ENCODE data around the gene KLHL22.
"Not testable (repeated sequence)": the region's sequence is repeated elsewhere in the genome, so short reads cannot be mapped to it uniquely, and the experiment has no call there.

The KLHL22 gene

DNA sequence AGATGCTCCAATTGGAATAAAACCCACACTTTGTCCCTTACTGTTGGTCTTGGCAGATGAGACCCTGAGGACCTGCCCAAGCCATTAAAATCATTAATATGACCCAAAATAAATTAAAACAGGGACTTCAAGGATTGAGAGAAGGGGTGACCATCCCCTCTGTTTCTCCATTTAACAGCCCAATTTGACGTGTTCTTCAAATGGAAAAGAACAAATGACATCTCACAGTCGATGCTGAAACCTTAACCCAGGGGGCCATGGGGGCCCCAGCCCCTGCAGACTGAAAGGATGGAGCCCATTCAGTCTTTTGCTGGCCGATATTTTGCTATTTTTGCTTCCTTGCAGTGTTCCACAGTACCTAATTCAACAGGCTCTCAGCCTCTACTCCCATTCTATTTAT is 81.1 kb downstream of the KLHL22 start:
- Histone ChIP-seq H3K4me1 (ENCODE audit: insufficient read depth, low read length) (no peaks in the 10 kb centered on the region; the same call in 1 of the 2 replicates), H3K9ac (ENCODE audit: low read depth, low read length) (no peak overlapping the region), H3K36me3 (ENCODE audit: insufficient read depth, low read length) (no peaks in the 10 kb centered on the region), H3K9me3 (ENCODE audit: control insufficient read depth, insufficient read depth, low read length) (no peaks in the 10 kb centered on the region)

DNA sequence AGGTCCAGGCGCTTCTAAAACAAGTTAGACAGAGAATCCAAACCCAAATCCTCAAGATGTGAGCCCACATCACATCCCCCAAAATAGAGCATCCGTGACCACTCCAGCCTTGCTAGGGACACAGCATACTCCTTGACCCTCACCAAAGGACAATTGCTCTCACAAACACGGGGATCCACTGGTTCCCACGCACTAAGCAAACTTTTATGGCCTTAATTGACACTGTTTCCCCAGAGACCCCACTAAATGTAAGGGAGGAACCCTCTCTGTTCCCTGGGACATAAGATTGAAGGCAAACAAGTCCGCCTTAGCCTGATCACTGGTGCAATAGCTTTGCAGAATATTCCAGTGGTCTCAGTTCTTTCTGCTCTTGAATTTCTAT is 81.5 kb downstream of the KLHL22 start:
- Histone ChIP-seq H3K4me1 (ENCODE audit: insufficient read depth, low read length) (no peaks in the 10 kb centered on the region; the same call in 1 of the 2 replicates), H3K9ac (ENCODE audit: low read depth, low read length) (no peak overlapping the region), H3K36me3 (ENCODE audit: insufficient read depth, low read length) (no peaks in the 10 kb centered on the region), H3K9me3 (ENCODE audit: control insufficient read depth, insufficient read depth, low read length) (no peaks in the 10 kb centered on the region)

DNA sequence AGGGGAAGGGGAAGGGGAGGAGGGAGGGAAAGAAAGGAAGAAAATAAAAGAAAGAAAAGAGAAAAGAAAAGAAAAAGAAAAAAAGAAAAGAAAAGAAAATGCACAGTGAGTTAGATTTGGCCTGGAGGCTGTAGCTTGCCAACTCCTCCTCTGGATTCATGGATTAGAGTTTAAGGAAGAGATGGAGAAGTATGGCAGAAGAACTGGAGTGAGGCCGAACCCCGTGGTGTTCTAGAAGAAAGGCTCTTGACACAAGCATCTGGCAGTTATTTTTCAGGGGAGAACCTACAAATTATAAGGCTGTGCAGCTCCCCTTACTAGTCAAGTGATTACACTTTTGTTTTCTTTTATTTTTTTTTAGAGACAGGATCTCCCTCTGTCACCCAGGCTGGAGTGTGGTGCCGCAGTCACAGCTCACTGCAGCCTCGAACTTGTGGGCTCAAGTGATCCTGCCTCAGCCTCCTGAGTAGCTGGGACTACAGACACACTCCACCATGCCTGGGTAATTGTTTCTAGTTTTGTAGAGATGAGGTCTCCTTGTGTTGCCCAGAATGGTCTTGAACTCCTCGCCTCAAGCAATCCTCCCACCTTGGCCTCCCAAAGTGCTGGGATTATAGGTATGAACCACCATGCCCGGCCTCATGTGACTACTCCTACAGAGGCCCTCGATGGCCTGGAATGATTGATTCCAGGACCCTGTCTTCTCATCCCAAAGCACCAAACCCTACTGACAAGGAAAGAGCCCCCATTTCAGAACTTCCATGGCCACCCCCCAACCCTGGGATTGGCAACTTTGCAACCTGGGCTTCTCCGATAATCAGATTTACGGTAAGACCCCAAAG is 82.2 kb downstream of the KLHL22 start:
- no peaks in the 10 kb centered on the region for H3K36me3 ChIP-seq (ENCODE audit: insufficient read depth, low read length)

GRCh38 chr22:20412474-20413216 is 83.0 kb downstream of the KLHL22 start:
- H3K9me3 ChIP-seq (ENCODE audit: control insufficient read depth, insufficient read depth, low read length), result no peaks in the 10 kb centered on the region
- no peak overlapping the region for H3K9ac ChIP-seq (ENCODE audit: low read depth, low read length)
- H3K4me1 ChIP-seq (ENCODE audit: insufficient read depth, low read length), result no peaks in the 10 kb centered on the region; the same call in 1 of the 2 replicates
- H3K36me3 ChIP-seq (ENCODE audit: insufficient read depth, low read length), result no peaks in the 10 kb centered on the region

More for the DNA sequence above, 82.2 kb downstream of the KLHL22 start:
- Histone ChIP-seq H3K9ac (ENCODE audit: low read depth, low read length) (no peak overlapping the region), H3K4me1 (ENCODE audit: insufficient read depth, low read length) (no peaks in the 10 kb centered on the region; the same call in 1 of the 2 replicates), H3K9me3 (ENCODE audit: control insufficient read depth, insufficient read depth, low read length) (no peaks in the 10 kb centered on the region)

GRCh38 chr22:20409385-20409784 is 86.2 kb downstream of the KLHL22 start:
- not testable (repeated sequence) for H3K4me1 ChIP-seq (ENCODE audit: insufficient read depth, low read length); H3K9me3 ChIP-seq (ENCODE audit: control insufficient read depth, insufficient read depth, low read length); H3K9ac ChIP-seq (ENCODE audit: low read depth, low read length); H3K36me3 ChIP-seq (ENCODE audit: insufficient read depth, low read length)

GRCh38 chr22:20408891-20409290 is 86.7 kb downstream of the KLHL22 start:
- no peaks in the 10 kb centered on the region for H3K36me3 ChIP-seq (ENCODE audit: insufficient read depth, low read length)
- no peak overlapping the region for H3K9ac ChIP-seq (ENCODE audit: low read depth, low read length)
- H3K4me1 ChIP-seq (ENCODE audit: insufficient read depth, low read length), result no peaks in the 10 kb centered on the region; the same call in 1 of the 2 replicates
- no peaks in the 10 kb centered on the region for H3K9me3 ChIP-seq (ENCODE audit: control insufficient read depth, insufficient read depth, low read length)

DNA sequence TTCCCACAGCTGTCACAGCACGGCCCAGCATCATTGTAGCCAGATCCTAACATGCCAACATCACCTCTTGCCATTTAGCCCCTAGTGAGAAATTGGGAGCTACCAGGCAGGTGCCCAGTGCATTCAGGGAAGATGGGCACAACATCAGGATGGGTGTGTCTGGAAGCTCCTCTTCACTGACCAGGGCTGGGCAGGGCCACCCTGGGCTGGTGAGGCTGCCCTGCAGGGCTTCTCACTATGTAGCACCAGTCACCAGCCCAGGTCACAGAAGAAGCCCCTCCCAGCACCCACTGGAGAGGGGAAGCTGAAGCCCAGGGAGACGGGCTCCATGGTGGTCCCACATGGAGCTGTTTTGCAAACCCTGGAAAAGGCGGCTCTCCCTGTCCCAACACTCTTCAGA is 87.8 kb downstream of the KLHL22 start:
- Histone ChIP-seq H3K36me3 (ENCODE audit: insufficient read depth, low read length) (no peaks in the 10 kb centered on the region), H3K4me1 (ENCODE audit: insufficient read depth, low read length) (no peaks in the 10 kb centered on the region; the same call in 1 of the 2 replicates), H3K9ac (ENCODE audit: low read depth, low read length) (no peak overlapping the region), H3K9me3 (ENCODE audit: control insufficient read depth, insufficient read depth, low read length) (no peaks in the 10 kb centered on the region)

GRCh38 chr22:20406686-20407408 is 88.7 kb downstream of the KLHL22 start:
- H3K9me3 ChIP-seq (ENCODE audit: control insufficient read depth, insufficient read depth, low read length), result no peaks in the 10 kb centered on the region
- no peak overlapping the region for H3K9ac ChIP-seq (ENCODE audit: low read depth, low read length)
- no peaks in the 10 kb centered on the region for H3K4me1 ChIP-seq (ENCODE audit: insufficient read depth, low read length)
- H3K36me3 ChIP-seq (ENCODE audit: insufficient read depth, low read length), result no peaks in the 10 kb centered on the region

GRCh38 chr22:20405931-20406685 is 89.5 kb downstream of the KLHL22 start:
- H3K4me1 ChIP-seq (ENCODE audit: insufficient read depth, low read length), result no peaks in the 10 kb centered on the region
- H3K9ac ChIP-seq (ENCODE audit: low read depth, low read length), result no peak overlapping the region
- H3K36me3 ChIP-seq (ENCODE audit: insufficient read depth, low read length), result no peaks in the 10 kb centered on the region
- no peaks in the 10 kb centered on the region for H3K9me3 ChIP-seq (ENCODE audit: control insufficient read depth, insufficient read depth, low read length)

DNA sequence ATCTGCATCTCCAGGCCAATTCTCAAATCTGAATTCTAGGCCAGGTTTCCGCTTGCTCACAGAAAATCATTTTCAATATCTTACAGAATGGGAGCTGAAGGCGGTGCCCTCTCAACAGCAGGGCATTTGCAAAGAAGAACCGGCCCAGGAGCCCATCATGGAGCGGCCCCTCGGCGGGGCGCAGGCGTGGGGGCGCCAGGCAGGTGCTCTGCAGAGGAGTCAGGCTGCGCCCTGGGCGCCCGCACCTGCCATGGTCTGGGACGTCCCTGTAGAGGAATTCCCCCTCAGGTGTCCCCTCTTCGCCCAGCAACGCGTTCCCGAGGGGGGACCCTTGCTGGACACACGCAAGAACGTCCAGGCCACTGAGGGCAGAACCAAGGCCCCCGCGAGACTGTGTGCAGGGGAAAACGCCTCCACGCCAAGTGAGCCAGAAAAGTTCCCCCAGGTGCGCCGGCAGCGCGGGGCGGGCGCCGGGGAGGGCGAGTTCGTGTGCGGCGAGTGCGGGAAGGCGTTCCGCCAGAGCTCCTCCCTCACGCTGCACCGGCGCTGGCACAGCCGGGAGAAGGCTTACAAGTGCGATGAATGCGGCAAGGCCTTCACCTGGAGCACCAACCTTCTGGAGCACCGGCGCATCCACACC is 90.2 kb downstream of the KLHL22 start:
- Histone ChIP-seq H3K9me3 (ENCODE audit: control insufficient read depth, insufficient read depth, low read length) (no peaks in the 10 kb centered on the region), H3K36me3 (ENCODE audit: insufficient read depth, low read length) (no peaks in the 10 kb centered on the region), H3K4me1 (ENCODE audit: insufficient read depth, low read length) (no peaks in the 10 kb centered on the region), H3K9ac (ENCODE audit: low read depth, low read length) (no peak overlapping the region)

DNA sequence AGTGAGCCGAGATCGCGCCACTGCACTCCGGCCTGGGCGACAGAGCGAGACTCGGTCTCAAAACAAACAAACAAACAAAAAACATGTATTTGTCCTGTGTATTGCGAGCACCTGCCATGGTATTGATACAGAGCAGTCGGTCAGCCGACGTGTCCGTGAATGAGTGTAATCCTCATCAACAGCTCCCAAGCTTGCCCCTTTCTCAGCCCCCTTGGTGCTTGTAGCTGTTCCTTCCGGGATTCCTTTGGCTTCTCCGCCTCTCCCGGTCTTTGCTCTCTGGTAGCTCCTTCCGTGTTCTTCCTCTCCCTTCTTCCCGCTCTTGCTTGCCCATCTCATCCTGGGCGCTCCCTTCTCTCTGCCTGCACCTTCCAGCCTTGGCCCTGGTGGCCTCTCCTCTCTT is 90.7 kb downstream of the KLHL22 start:
- Histone ChIP-seq H3K9ac (ENCODE audit: low read depth, low read length) (no peak overlapping the region), H3K36me3 (ENCODE audit: insufficient read depth, low read length) (no peaks in the 10 kb centered on the region), H3K9me3 (ENCODE audit: control insufficient read depth, insufficient read depth, low read length) (no peaks in the 10 kb centered on the region), H3K4me1 (ENCODE audit: insufficient read depth, low read length) (no peaks in the 10 kb centered on the region)

DNA sequence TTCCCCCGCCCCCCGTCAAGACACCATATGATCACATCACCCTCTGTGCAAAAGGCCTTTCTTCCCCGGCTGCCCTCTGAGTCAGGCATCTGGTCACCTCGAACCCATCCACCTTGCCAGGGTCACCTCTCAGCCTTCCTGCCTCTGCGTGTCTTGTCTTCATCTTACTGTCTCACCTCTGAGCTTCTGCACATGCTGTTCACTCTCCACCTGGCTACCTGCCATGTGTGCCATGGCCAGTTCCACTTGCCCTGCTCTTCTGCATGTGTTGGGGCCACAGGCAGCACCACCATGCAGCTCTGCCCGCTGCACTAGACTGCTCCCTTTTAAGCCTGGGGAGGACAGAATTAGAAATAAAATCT is 91.8 kb downstream of the KLHL22 start:
- Histone ChIP-seq H3K9me3 (ENCODE audit: control insufficient read depth, insufficient read depth, low read length) (no peaks in the 10 kb centered on the region), H3K4me1 (ENCODE audit: insufficient read depth, low read length) (no peaks in the 10 kb centered on the region), H3K36me3 (ENCODE audit: insufficient read depth, low read length) (no peaks in the 10 kb centered on the region), H3K9ac (ENCODE audit: low read depth, low read length) (no peak overlapping the region)

DNA sequence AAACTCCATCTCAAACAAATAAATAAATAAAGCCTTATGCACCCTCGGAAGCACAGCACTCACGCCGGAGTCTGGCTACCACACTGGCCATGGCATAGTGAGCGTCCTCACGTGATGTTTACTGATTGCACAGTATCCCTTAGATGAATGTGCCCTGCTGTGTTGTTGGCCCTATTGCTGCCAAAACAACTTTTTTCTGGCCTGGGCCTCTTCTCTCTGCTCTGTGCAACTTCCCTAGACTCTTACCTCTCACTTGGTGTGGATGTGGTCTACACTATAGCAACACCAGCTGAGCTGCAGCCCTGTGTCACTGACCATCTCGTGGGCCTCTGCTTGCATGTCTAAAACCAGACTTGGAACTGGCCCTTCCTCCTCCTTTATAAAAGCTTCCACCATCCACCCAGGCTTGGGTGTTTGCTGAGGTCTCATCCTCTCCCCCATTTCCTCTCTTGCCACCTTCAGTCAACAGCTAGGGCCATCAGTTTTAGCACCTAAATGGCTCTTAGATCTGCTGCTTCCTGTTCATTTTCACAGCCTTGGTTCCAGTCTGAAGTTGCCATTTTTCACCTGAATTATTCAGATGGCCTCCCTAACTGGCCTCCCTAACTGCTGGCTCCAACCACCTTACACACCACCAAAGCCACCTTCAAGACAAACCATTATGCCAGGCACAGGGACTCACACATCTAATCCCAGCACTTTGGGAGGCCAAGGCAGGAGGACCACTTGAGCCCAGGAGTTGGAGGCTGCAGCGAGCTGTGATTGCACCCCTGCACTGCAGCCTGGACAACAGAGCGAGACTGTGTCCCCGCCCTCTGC is 92.4 kb downstream of the KLHL22 start:
- H3K4me1 ChIP-seq (ENCODE audit: insufficient read depth, low read length), result no peaks in the 10 kb centered on the region
- H3K9me3 ChIP-seq (ENCODE audit: control insufficient read depth, insufficient read depth, low read length), result no peaks in the 10 kb centered on the region
- H3K36me3 ChIP-seq (ENCODE audit: insufficient read depth, low read length), result no peaks in the 10 kb centered on the region
- no peak overlapping the region for H3K9ac ChIP-seq (ENCODE audit: low read depth, low read length)
